ENCODE results near the gene PTPRT. TPM values are rescaled to one million over a fixed set of nuclear protein-coding genes. Genes with fewer than 3 reads are reported as not detected.

Gene PTPRT
- total RNA-seq, 1 donor from 2014 or later = not detected

GRCh38 chr20:42649748-42650147, 540.0 kb downstream of the PTPRT start:
- no peak for DNase-seq (ENCODE audit: low spot score)
- intact Hi-C loops (cut with micrococcal nuclease) = no loop called here
- no peaks in the 10 kb centered on the region for H3K36me3 Mint-ChIP-seq (ENCODE audit: low read depth)
- H3K9me3 Mint-ChIP-seq = peaks cover 16% of the 10 kb centered on the region
- no peaks in the 10 kb centered on the region for H3K4me1 Mint-ChIP-seq (ENCODE audit: low read depth)
- H3K27me3 Mint-ChIP-seq (ENCODE audit: low read depth) = no peaks in the 10 kb centered on the region
- H3K27ac Mint-ChIP-seq = no peak overlapping the region
- H3K4me3 Mint-ChIP-seq (ENCODE audit: low read depth) = no peak overlapping the region

DNA sequence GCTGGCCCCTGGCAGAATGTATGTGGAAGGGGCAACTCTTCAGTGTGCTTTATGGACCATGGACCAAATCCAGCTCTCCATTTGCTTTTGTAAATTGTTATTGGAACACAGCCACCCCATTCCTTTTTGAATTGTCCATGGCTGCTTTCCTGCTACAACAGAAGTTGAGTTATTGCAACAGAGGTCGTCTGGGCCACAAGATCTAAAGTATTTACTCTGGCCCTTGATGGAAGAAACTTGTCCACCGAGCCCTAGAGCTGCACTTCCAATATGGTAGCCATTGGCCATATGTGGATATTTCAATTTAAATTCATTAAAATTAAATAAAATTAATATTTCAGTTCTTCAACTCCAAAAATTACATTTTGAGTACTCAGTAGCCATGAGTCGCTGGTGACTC, 543.5 kb downstream of the PTPRT start:
- Mint-ChIP-seq H3K27me3 (ENCODE audit: low read depth) (no peaks in the 10 kb centered on the region), H3K27ac (no peak overlapping the region), H3K4me1 (ENCODE audit: low read depth) (no peaks in the 10 kb centered on the region), H3K36me3 (ENCODE audit: low read depth) (no peaks in the 10 kb centered on the region), H3K4me3 (ENCODE audit: low read depth) (no peak overlapping the region), H3K9me3 (peaks cover 22% of the 10 kb centered on the region)
- intact Hi-C loops (cut with micrococcal nuclease) = no loop called here
- no peak for DNase-seq (ENCODE audit: low spot score)

GRCh38 chr20:42641886-42642285, 547.8 kb downstream of the PTPRT start:
- H3K36me3 Mint-ChIP-seq (ENCODE audit: low read depth) = no peaks in the 10 kb centered on the region
- intact Hi-C loops (cut with micrococcal nuclease) = no loop called here
- no peak for DNase-seq (ENCODE audit: low spot score)
- H3K9me3 Mint-ChIP-seq = peaks cover 9% of the 10 kb centered on the region
- no peak overlapping the region for H3K27ac Mint-ChIP-seq
- no peaks in the 10 kb centered on the region for H3K27me3 Mint-ChIP-seq (ENCODE audit: low read depth)
- no peaks in the 10 kb centered on the region for H3K4me1 Mint-ChIP-seq (ENCODE audit: low read depth)
- no peak overlapping the region for H3K4me3 Mint-ChIP-seq (ENCODE audit: low read depth)

DNA sequence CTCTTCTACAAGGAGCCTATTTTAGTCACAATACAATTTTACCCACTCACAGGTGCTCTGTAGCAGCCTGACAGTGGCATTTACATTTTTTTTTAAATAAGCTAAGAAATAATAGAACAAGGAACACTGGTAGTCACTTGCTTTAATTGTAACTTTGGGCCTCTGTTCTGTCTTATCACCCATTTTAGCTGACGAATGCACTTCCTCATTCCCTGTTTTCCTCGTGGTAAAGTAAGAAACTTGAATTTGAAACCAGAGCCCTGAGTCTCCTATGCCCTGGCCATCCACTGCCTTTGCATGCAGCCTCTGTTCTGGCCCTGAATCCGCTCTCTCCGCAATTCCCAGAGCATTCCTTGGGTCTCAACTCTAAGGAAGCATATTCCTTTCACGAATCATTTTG, 550.6 kb downstream of the PTPRT start:
- H3K9me3 Mint-ChIP-seq = peaks cover 9% of the 10 kb centered on the region
- no peaks in the 10 kb centered on the region for H3K4me1 Mint-ChIP-seq (ENCODE audit: low read depth)
- H3K4me3 Mint-ChIP-seq (ENCODE audit: low read depth) = no peak overlapping the region
- no peak for DNase-seq (ENCODE audit: low spot score)
- H3K27ac Mint-ChIP-seq = no peak overlapping the region
- no peaks in the 10 kb centered on the region for H3K36me3 Mint-ChIP-seq (ENCODE audit: low read depth)
- intact Hi-C loops (cut with micrococcal nuclease) = no loop called here
- H3K27me3 Mint-ChIP-seq (ENCODE audit: low read depth) = no peaks in the 10 kb centered on the region

GRCh38 chr20:42635699-42636411, 553.9 kb downstream of the PTPRT start:
- H3K27ac Mint-ChIP-seq = no peak overlapping the region
- no peak for DNase-seq (ENCODE audit: low spot score)
- intact Hi-C loops (cut with micrococcal nuclease) = no loop called here
- no peaks in the 10 kb centered on the region for H3K4me1 Mint-ChIP-seq (ENCODE audit: low read depth)
- H3K4me3 Mint-ChIP-seq (ENCODE audit: low read depth) = no peak overlapping the region
- no peaks in the 10 kb centered on the region for H3K27me3 Mint-ChIP-seq (ENCODE audit: low read depth)
- H3K36me3 Mint-ChIP-seq (ENCODE audit: low read depth) = no peaks in the 10 kb centered on the region
- H3K9me3 Mint-ChIP-seq = peaks cover 4% of the 10 kb centered on the region

DNA sequence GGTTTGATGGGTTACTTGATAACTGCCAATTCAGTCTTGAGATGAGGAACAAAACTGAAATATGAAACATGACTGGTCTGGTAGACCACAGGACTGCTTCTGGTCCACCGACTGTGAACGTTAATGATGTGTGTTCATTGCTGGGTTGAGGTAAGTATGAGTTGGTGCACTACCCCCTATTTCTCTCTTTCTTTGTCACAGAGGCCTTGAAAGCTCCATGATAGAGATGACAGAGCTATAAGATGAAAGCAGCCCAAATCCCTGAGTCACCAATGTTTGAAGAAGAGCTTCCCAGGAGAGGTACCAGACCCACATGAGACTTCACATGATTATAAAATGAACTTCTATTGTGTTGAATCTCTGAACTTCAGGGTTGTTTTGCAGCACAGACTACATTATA, 555.5 kb downstream of the PTPRT start:
- H3K4me3 Mint-ChIP-seq (ENCODE audit: low read depth) = no peak overlapping the region
- no peaks in the 10 kb centered on the region for H3K27me3 Mint-ChIP-seq (ENCODE audit: low read depth)
- H3K9me3 Mint-ChIP-seq = peaks cover 12% of the 10 kb centered on the region
- H3K36me3 Mint-ChIP-seq (ENCODE audit: low read depth) = no peaks in the 10 kb centered on the region
- H3K4me1 Mint-ChIP-seq (ENCODE audit: low read depth) = no peaks in the 10 kb centered on the region
- no peak overlapping the region for H3K27ac Mint-ChIP-seq
- intact Hi-C loops (cut with micrococcal nuclease) = no loop called here
- DNase-seq (ENCODE audit: low spot score) = no peak

DNA sequence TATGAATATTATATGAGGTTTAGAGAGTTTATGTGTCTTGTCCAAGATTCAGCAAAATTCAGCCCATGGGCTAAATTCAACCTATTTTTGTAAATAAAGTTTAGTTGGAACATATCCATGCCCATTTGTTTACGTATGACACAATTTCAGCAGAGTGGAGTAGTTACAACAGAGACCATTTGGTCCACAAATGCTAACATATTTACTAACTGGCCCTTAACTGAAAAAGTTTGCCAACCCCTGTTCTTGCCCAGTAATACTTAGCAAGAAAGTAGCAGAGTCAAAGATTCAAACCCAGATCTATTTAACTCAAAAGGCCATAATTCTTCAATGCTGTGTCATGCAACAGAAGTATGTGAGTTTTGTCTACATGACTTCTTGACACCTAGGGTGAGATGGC, 561.0 kb downstream of the PTPRT start:
- no peak overlapping the region for H3K27ac Mint-ChIP-seq
- H3K4me3 Mint-ChIP-seq (ENCODE audit: low read depth) = no peak overlapping the region
- no peaks in the 10 kb centered on the region for H3K27me3 Mint-ChIP-seq (ENCODE audit: low read depth)
- DNase-seq (ENCODE audit: low spot score) = no peak
- H3K4me1 Mint-ChIP-seq (ENCODE audit: low read depth) = no peaks in the 10 kb centered on the region
- H3K36me3 Mint-ChIP-seq (ENCODE audit: low read depth) = no peaks in the 10 kb centered on the region
- intact Hi-C loops (cut with micrococcal nuclease) = no loop called here
- peaks cover 22% of the 10 kb centered on the region for H3K9me3 Mint-ChIP-seq

GRCh38 chr20:42613076-42613475, 576.6 kb downstream of the PTPRT start:
- intact Hi-C loops (cut with micrococcal nuclease) = no loop called here
- no peaks in the 10 kb centered on the region for H3K27me3 Mint-ChIP-seq (ENCODE audit: low read depth)
- DNase-seq (ENCODE audit: low spot score) = no peak
- no peak overlapping the region for H3K4me3 Mint-ChIP-seq (ENCODE audit: low read depth)
- no peaks in the 10 kb centered on the region for H3K4me1 Mint-ChIP-seq (ENCODE audit: low read depth)
- H3K27ac Mint-ChIP-seq = no peak overlapping the region
- peaks cover 43% of the 10 kb centered on the region for H3K9me3 Mint-ChIP-seq
- H3K36me3 Mint-ChIP-seq (ENCODE audit: low read depth) = no peaks in the 10 kb centered on the region

DNA sequence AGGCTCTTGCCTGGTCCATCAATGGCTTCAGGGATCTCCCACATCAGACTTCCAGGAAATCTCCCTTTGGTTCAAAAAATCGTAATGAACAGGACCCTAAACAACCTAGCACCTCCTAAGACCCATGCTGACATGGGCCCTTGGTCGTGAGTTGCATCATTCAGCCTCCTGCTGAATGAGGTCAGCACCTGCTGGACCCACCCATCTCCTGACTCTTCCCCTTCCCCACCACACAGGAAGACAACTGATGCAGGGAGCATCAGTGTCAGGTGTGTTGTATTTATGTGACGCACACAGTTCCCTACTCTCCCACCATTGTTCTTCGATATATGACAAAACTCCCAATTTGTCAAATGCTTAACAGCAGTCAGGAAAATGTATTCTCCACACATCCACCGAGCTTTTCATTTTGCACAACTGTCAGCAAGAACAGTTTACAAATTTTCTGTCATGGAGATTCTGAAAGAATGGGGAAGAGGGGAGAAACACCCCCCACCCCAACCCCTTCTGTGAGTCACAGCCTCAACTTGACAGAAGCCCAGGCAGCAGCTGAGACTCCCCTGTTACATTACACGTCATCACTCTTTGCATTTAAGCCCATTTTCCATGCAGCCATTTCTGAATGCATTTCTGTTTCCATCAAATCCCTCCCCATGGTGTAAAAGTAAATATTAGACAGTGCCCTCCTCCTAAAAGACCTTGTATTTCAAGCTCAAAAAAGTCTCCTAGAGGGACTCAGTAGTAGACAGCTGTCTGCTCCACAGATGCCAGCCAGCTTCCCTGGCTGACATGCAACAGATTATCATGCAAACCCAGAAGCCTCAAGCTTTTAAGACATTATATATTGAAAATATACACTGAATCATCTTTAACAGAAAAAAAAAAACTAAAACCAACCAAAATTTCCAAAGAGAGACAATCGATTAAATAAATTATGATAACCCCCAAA, 577.5 kb downstream of the PTPRT start:
- Mint-ChIP-seq H3K27me3 (ENCODE audit: low read depth) (no peaks in the 10 kb centered on the region), H3K9me3 (peaks cover 44% of the 10 kb centered on the region), H3K36me3 (ENCODE audit: low read depth) (no peaks in the 10 kb centered on the region), H3K4me3 (ENCODE audit: low read depth) (no peak overlapping the region), H3K27ac (no peak overlapping the region), H3K4me1 (ENCODE audit: low read depth) (no peaks in the 10 kb centered on the region)
- intact Hi-C loops (cut with micrococcal nuclease) = no loop called here
- no peak for DNase-seq (ENCODE audit: low spot score)

DNA sequence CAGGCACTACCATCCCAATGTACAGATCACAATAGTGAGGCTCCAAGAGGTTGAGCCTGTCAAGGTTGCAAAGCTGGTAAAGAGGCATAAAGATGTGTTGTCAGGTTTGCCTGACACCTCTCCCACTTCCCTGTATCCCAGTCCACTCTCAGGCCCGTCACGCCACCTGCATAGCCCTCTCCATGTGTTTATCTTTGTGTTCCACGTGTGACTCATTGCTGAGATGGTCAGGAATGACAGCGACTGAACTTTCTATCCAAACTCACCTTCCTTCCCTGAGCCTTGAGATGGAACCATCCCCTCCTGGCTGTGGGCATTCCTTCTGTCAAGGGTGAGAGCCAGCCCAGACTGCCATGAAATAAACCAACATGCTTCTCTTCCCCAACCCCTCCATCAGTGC, 578.3 kb downstream of the PTPRT start:
- no peak overlapping the region for H3K27ac Mint-ChIP-seq
- no peak for DNase-seq (ENCODE audit: low spot score)
- H3K9me3 Mint-ChIP-seq = peaks cover 50% of the 10 kb centered on the region

GRCh38 chr20:42610070-42610469, 579.6 kb downstream of the PTPRT start:
- peaks cover 56% of the 10 kb centered on the region for H3K9me3 Mint-ChIP-seq
- no peaks in the 10 kb centered on the region for H3K36me3 Mint-ChIP-seq (ENCODE audit: low read depth)
- no peaks in the 10 kb centered on the region for H3K4me1 Mint-ChIP-seq (ENCODE audit: low read depth)
- H3K4me3 Mint-ChIP-seq (ENCODE audit: low read depth) = no peak overlapping the region
- no peak for DNase-seq (ENCODE audit: low spot score)
- no peak overlapping the region for H3K27ac Mint-ChIP-seq
- intact Hi-C loops (cut with micrococcal nuclease) = no loop called here
- no peaks in the 10 kb centered on the region for H3K27me3 Mint-ChIP-seq (ENCODE audit: low read depth)

More for the DNA sequence above, 578.3 kb downstream of the PTPRT start:
- H3K4me1 Mint-ChIP-seq (ENCODE audit: low read depth) = no peaks in the 10 kb centered on the region
- H3K4me3 Mint-ChIP-seq (ENCODE audit: low read depth) = no peak overlapping the region
- H3K36me3 Mint-ChIP-seq (ENCODE audit: low read depth) = no peaks in the 10 kb centered on the region
- intact Hi-C loops (cut with micrococcal nuclease) = no loop called here
- H3K27me3 Mint-ChIP-seq (ENCODE audit: low read depth) = no peaks in the 10 kb centered on the region

- Mint-ChIP-seq H3K27ac (no peak overlapping the region), H3K27me3 (ENCODE audit: low read depth) (no peaks in the 10 kb centered on the region), H3K9me3 (peaks cover 54% of the 10 kb centered on the region), H3K4me1 (ENCODE audit: low read depth) (no peaks in the 10 kb centered on the region), H3K4me3 (ENCODE audit: low read depth) (no peak overlapping the region), H3K36me3 (ENCODE audit: low read depth) (no peaks in the 10 kb centered on the region)
- intact Hi-C loops (cut with micrococcal nuclease) = no loop called here
- no peak for DNase-seq (ENCODE audit: low spot score)
These were observed 580.1 kb downstream of the PTPRT start for GRCh38 chr20:42609618-42610017.
